Fibroblast of lung (primary cell): ENCODE measurements around the gene TDRD7. TPM values are rescaled to one million over a fixed set of nuclear protein-coding genes. Genes with fewer than 3 reads are reported as not detected.

ENCODE experiments used
- DNase-seq, 2 donors: peaks; one replicate each; pipeline versions ENCODE4 v3.0.0 to v3.0.0-alpha.2; 2010; ENCODE audit warnings: low read depth in 2 of 2
- H2AFZ ChIP-seq: 2 replicates; pipeline ENCODE4 v1.5.1; 2012; ENCODE audit warnings: low read length, control low read depth, inconsistent platforms
- H3K27ac ChIP-seq: 2 replicates; pipeline ENCODE4 v1.5.1; 2011; ENCODE audit warnings: low read length, control low read depth; ENCODE audit not compliant: insufficient read depth
- H3K27me3 ChIP-seq: 2 replicates; pipeline ENCODE4 v1.5.1; 2011; ENCODE audit warnings: mild to moderate bottlenecking, low read length; ENCODE audit not compliant: control insufficient read depth, insufficient read depth
- H3K36me3 ChIP-seq: 2 replicates; pipeline ENCODE4 v1.5.1; 2011; ENCODE audit warnings: low read length; ENCODE audit not compliant: control insufficient read depth, insufficient read depth
- H3K4me1 ChIP-seq: 2 replicates; pipeline ENCODE4 v1.5.1; 2011; ENCODE audit warnings: low read length; ENCODE audit not compliant: control insufficient read depth, insufficient read depth; ENCODE audit errors: extremely low read depth
- H3K4me2 ChIP-seq: 2 replicates; pipeline ENCODE4 v1.5.1; 2011; ENCODE audit warnings: low read length, control low read depth; ENCODE audit not compliant: insufficient read depth; ENCODE audit errors: extremely low read depth
- H3K4me3 ChIP-seq, 4 experiments: fragments of 200-600 bp in 1 of 4; sonication (generic) in 1 of 4; replicated peaks in 1 of 4; 2 replicates each; pipeline ENCODE4 v1.5.1; 2011 to 2016; ENCODE audit warnings: low read length in 4 of 4, low read depth in 3 of 4, mild to moderate bottlenecking in 3 of 4, control low read depth in 2 of 4, inconsistent platforms in 1 of 4, mixed read lengths in 1 of 4; ENCODE audit not compliant: insufficient read depth in 1 of 4; ENCODE audit errors: control extremely low read depth in 1 of 4
- H3K79me2 ChIP-seq: 2 replicates; pipeline ENCODE4 v1.5.1; 2012; ENCODE audit warnings: mild to moderate bottlenecking, low read length, inconsistent platforms; ENCODE audit not compliant: control insufficient read depth, insufficient read depth
- H3K9ac ChIP-seq: 2 replicates; pipeline ENCODE4 v1.5.1; 2011; ENCODE audit warnings: mild to moderate bottlenecking, low read length, control low read depth; ENCODE audit not compliant: insufficient read depth
- H3K9me3 ChIP-seq: 2 replicates; pipeline ENCODE4 v1.5.1; 2012; ENCODE audit warnings: low read depth, low read length; ENCODE audit not compliant: control insufficient read depth, insufficient read depth
- H4K20me1 ChIP-seq: 2 replicates; pipeline ENCODE4 v1.5.1; 2011; ENCODE audit warnings: low read length; ENCODE audit not compliant: control insufficient read depth, insufficient read depth; ENCODE audit errors: extremely low read depth
- EZH2 ChIP-seq: IDR thresholded peaks from 2 replicates; pipeline ENCODE4 v1.5.1; 2012; ENCODE audit warnings: low read length, control low read depth, mild to moderate bottlenecking; ENCODE audit errors: missing control alignments
- polyA plus RNA-seq, 2 donors: library from polyadenylated mRNA; depleted of rRNA in 1 of 2; stranded (reverse) in 1 of 2; unstranded in 1 of 2; fragments of >200 nt; gene quantifications; 2 replicates each; pipeline ENCODE4 v1.2.1, GENCODE V29; 2011 to 2012; ENCODE audit warnings: missing spikeins in 1 of 2
- total RNA-seq: library from RNA; depleted of rRNA; stranded (reverse); fragments of >200 nt; gene quantifications from 2 replicates; pipeline ENCODE4 v1.2.1, GENCODE V29; 2014
- TF ChIP-seq, protein P1 (sequence below), 2 donors: IDR thresholded peaks in 1 of 2; conservative IDR thresholded peaks in 1 of 2; 1 replicate in 1 of 2; 2 replicates in 1 of 2; pipeline ENCODE4 v1.5.1; 2011 to 2012; ENCODE audit warnings: low read length in 2 of 2, control low read depth in 1 of 2, inconsistent platforms in 1 of 2, low read depth in 1 of 2, mild to moderate bottlenecking in 1 of 2

TDRD7 gene
- total and polyA plus RNA-seq, 2 donors (not counting 1 experiment from before 2014, with no cell fraction given) = 9.8 to 14.7 TPM

- DNase-seq = no peak
- no peaks in the 10 kb centered on the region for H4K20me1 ChIP-seq
- H2AFZ ChIP-seq = no peak overlapping the region
- H3K4me2 ChIP-seq = no peak overlapping the region
- no peak for TF ChIP-seq EZH2
- TF ChIP-seq, protein P1, sequence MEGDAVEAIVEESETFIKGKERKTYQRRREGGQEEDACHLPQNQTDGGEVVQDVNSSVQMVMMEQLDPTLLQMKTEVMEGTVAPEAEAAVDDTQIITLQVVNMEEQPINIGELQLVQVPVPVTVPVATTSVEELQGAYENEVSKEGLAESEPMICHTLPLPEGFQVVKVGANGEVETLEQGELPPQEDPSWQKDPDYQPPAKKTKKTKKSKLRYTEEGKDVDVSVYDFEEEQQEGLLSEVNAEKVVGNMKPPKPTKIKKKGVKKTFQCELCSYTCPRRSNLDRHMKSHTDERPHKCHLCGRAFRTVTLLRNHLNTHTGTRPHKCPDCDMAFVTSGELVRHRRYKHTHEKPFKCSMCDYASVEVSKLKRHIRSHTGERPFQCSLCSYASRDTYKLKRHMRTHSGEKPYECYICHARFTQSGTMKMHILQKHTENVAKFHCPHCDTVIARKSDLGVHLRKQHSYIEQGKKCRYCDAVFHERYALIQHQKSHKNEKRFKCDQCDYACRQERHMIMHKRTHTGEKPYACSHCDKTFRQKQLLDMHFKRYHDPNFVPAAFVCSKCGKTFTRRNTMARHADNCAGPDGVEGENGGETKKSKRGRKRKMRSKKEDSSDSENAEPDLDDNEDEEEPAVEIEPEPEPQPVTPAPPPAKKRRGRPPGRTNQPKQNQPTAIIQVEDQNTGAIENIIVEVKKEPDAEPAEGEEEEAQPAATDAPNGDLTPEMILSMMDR (conservative IDR thresholded peaks at IDR 0.05 in 1 of 2, IDR thresholded peaks at IDR 0.05 in 1 of 2; ENCODE audit: low read depth in 1 of 2, low read length in 2 of 2) = no peak
- no peak overlapping the region for H3K9ac ChIP-seq
- no peaks in the 10 kb centered on the region for H3K79me2 ChIP-seq
- H3K4me1 ChIP-seq = no peaks in the 10 kb centered on the region
- H3K9me3 ChIP-seq = no peaks in the 10 kb centered on the region
- H3K36me3 ChIP-seq = no peaks in the 10 kb centered on the region
- H3K27me3 ChIP-seq = no peaks in the 10 kb centered on the region
- H3K4me3 ChIP-seq = no peak overlapping the region
- no peak overlapping the region for H3K27ac ChIP-seq
These were observed 115.1 kb downstream of the TDRD7 start for GRCh38 chr9:97526895-97527575.

GRCh38 chr9:97527626-97528528, 116.0 kb downstream of the TDRD7 start:
- H3K4me1 ChIP-seq = no peaks in the 10 kb centered on the region
- no peak overlapping the region for H3K27ac ChIP-seq
- H3K36me3 ChIP-seq = no peaks in the 10 kb centered on the region
- H3K9ac ChIP-seq = no peak overlapping the region
- H2AFZ ChIP-seq = no peak overlapping the region
- no peak overlapping the region for H3K4me3 ChIP-seq
- no peak for TF ChIP-seq EZH2
- H3K4me2 ChIP-seq = no peak overlapping the region
- no peak for DNase-seq
- no peaks in the 10 kb centered on the region for H4K20me1 ChIP-seq
- no peaks in the 10 kb centered on the region for H3K27me3 ChIP-seq
- no peaks in the 10 kb centered on the region for H3K9me3 ChIP-seq
- H3K79me2 ChIP-seq = no peaks in the 10 kb centered on the region

DNA sequence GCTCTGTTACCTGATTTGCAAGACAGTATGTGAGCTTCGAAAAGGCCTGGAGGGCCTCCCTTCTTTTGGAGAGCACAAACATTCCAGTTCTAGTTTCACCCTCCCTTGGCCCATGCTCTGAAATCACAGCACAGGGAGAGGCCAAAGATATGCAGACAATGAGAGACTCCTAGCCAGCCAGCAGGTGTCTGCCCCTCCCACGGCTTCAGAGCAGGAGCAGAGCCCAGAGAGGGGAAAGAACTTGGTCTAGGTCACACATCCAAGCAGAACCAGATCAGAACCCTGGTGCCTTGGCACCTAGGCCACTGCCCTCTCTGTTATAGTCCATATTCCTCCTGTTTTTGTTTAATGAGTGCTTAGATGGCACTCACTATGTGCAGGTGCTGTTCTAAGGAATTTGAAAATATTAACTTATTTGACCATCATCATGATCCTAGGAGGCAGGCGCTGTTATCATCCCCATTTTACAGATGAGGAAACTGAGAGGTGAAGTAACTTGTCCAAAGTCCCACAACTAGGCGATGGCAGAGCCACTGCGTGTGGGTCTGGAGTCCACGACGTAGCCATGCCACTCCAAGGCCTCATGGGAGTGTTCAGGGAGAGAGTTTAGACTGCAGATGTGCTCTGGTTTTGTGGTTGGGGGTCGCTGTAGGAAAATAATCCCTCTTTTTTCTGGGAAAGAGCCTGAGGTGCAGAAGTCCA, 116.8 kb downstream of the TDRD7 start:
- Histone ChIP-seq H3K4me1 (no peaks in the 10 kb centered on the region), H3K27me3 (no peaks in the 10 kb centered on the region), H3K36me3 (no peaks in the 10 kb centered on the region), H4K20me1 (no peaks in the 10 kb centered on the region), H3K9me3 (no peaks in the 10 kb centered on the region), H2AFZ (no peak overlapping the region), H3K4me3 (no peak overlapping the region), H3K27ac (no peak overlapping the region), H3K9ac (no peak overlapping the region), H3K4me2 (no peak overlapping the region), H3K79me2 (no peaks in the 10 kb centered on the region)
- TF ChIP-seq, protein P1 (conservative IDR thresholded peaks at IDR 0.05 in 1 of 2, IDR thresholded peaks at IDR 0.05 in 1 of 2; ENCODE audit: low read depth in 1 of 2, low read length in 2 of 2) = no peak
- TF ChIP-seq EZH2 = no peak
- DNase-seq = no peak
